ENCODE measurements around the gene HIVEP3.

Gene HIVEP3

DNA sequence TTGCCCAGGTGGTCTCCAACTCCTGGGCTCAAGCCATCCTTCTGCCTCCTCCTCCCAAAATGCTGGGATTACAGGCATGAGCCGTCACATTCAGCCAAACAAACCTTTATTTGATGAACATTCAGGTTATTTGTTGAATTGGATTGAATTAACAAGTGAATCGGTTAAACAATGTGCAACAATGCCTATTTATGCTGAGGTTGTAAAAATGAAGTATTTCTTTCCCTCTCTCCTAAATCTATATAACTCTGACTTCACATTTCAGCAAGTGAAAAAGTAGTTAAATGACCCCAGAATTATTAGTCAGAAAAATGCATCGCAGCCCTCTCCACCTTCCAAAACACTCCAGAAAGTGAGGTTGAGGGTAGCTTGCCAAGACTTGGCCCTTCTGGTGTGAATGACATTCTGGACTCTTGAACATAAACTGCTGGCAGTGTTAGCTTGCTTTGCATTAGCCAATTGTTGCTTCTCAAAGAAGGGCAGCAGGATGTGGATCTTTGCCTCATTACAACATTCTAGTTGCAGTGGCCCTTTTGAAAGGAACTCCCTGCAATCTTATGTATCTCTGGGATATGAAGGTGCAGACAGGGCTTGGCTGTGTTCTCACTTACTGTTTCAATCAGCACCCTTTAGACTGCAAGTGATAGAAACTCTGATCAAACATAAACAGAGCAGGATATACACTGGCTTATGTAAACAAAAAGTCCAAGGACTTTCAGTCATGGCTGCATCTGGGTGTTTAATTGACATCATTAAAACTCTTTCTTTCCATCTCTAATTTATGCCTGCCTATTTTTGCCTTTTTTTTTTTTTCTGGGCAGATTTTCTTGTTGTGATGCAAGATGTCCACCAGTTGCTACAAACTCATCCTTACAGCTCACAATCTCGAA is 456.7 kb downstream of the HIVEP3 start:
- no peak for DNase-seq (ENCODE audit: low spot score)

DNA sequence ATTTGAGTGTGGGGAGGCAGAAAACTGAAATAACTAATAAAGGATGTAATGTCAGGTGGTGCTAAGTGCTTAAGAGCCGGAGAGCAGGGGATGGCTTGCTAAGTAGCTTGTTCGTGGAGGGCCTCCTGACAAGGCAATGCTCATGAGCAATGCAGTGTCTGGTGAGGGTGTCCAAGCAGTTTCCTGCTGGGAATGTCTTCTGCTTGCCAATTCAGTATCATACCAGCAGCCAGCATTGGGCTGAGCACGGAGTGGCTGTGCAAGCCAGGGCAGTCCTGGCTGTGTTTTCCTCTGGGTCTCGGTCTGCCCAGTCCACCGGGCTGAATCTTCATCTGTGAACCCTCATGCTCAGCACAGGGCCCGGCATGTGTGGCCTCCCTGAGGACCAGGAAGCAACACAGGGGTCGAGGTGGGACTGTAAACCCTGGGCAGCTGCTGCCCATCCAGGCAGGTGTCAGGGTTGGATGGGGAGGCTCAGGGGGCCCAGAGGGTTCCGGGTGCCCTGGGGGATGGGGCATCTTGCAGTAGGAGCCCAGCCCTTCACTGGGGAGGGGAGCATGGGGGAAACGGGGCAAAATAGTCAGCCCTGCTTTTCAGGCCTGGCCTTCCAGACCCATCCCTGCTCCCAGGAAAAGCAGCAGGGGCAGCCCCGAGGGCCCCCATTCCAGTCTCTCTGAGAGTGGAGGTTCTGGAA is 461.7 kb downstream of the HIVEP3 start:
- DNase-seq (ENCODE audit: low spot score) = no peak
